NCI-H2196 (cell line): Measurements from ENCODE around the gene SYT12.
"Not testable (repeated sequence)": the region's sequence is repeated elsewhere in the genome, so short reads cannot be mapped to it uniquely, and the experiment has no call there.

ENCODE experiments used
- DNase-seq: peaks from one replicate; lab custom pipeline; 2025; ENCODE audit not compliant: unreplicated experiment; lab: John Stamatoyannopoulos, UW

SYT12 gene

GRCh38 chr11:66996609-66997273 is 26.2 kb upstream of the SYT12 start:
- no peak for DNase-seq

GRCh38 chr11:66999555-66999954 is 23.4 kb upstream of the SYT12 start:
- no peak for DNase-seq

GRCh38 chr11:67001332-67001731 is 21.6 kb upstream of the SYT12 start:
- no peak for DNase-seq

- DNase-seq, result no peak
Observed at GRCh38 chr11:67002297-67002913, 20.5 kb upstream of the SYT12 start.

- DNase-seq, result no peak
Observed at GRCh38 chr11:67002921-67003411, 20.0 kb upstream of the SYT12 start.

- DNase-seq, result not testable (repeated sequence)
Observed at GRCh38 chr11:67005200-67005599, 17.7 kb upstream of the SYT12 start.

GRCh38 chr11:67006029-67006884 is 16.7 kb upstream of the SYT12 start:
- no peak for DNase-seq

GRCh38 chr11:67007126-67007525 is 15.8 kb upstream of the SYT12 start:
- DNase-seq, result no peak

- DNase-seq, result no peak
Observed at GRCh38 chr11:67010296-67010905, 12.5 kb upstream of the SYT12 start.

GRCh38 chr11:67013511-67014045 is 9.4 kb upstream of the SYT12 start:
- DNase-seq, result no peak

GRCh38 chr11:67014343-67014742 is 8.6 kb upstream of the SYT12 start:
- no peak for DNase-seq

- DNase-seq, result no peak
Observed at GRCh38 chr11:67015048-67015447, 7.9 kb upstream of the SYT12 start.

GRCh38 chr11:67016550-67016949 is 6.4 kb upstream of the SYT12 start:
- no peak for DNase-seq

GRCh38 chr11:67020949-67021348 is 2.0 kb upstream of the SYT12 start:
- no peak for DNase-seq

GRCh38 chr11:67022341-67022933 is 497 bp upstream of the SYT12 start:
- no peak for DNase-seq

- no peak for DNase-seq
Observed at GRCh38 chr11:67023957-67024353, 1.0 kb downstream of the SYT12 start.

- no peak for DNase-seq
Observed at GRCh38 chr11:67024410-67024809, 1.5 kb downstream of the SYT12 start.

- no peak for DNase-seq
Observed at GRCh38 chr11:67024966-67025365, 2.0 kb downstream of the SYT12 start.

- DNase-seq, result no peak
Observed at GRCh38 chr11:67025750-67026149, 2.8 kb downstream of the SYT12 start.

- no peak for DNase-seq
Observed at GRCh38 chr11:67026941-67027340, 4.0 kb downstream of the SYT12 start.

GRCh38 chr11:67027483-67027930 is 4.6 kb downstream of the SYT12 start:
- DNase-seq, result no peak
